GM12875 (cell line): ENCODE measurements around the gene XPNPEP1.

ENCODE experiments used
- H3K4me3 ChIP-seq: one replicate; pipeline ENCODE4 v1.5.1; 2011; ENCODE audit warnings: low read depth, low read length, control low read depth
- CTCF ChIP-seq: IDR thresholded peaks from 2 replicates; pipeline ENCODE4 v1.5.1; 2011; ENCODE audit warnings: low read depth, mild to moderate bottlenecking, control low read depth, inconsistent platforms, low read length, moderate library complexity, borderline replicate concordance; ENCODE audit not compliant: insufficient read depth

The XPNPEP1 gene

GRCh38 chr10:109931163-109931562, 7.9 kb upstream of the XPNPEP1 start:
- TF ChIP-seq CTCF = no peak
- H3K4me3 ChIP-seq = no peak overlapping the region

GRCh38 chr10:109929501-109930219, 6.3 kb upstream of the XPNPEP1 start:
- H3K4me3 ChIP-seq = no peak overlapping the region

GRCh38 chr10:109928475-109928891, 5.2 kb upstream of the XPNPEP1 start:
- TF ChIP-seq CTCF = no peak
- no peak overlapping the region for H3K4me3 ChIP-seq

More at GRCh38 chr10:109929501-109930219, 6.3 kb upstream of the XPNPEP1 start:
- no peak for TF ChIP-seq CTCF

GRCh38 chr10:109926825-109927224, 3.5 kb upstream of the XPNPEP1 start:
- H3K4me3 ChIP-seq = no peak overlapping the region
- TF ChIP-seq CTCF = no peak

GRCh38 chr10:109926061-109926745, 2.9 kb upstream of the XPNPEP1 start:
- no peak for TF ChIP-seq CTCF
- H3K4me3 ChIP-seq = no peak overlapping the region

GRCh38 chr10:109924967-109925620, 1.8 kb upstream of the XPNPEP1 start:
- H3K4me3 ChIP-seq = no peak overlapping the region
- no peak for TF ChIP-seq CTCF
